Neutrophil (primary cell): ENCODE results near the gene RUNX2.
A peak's percentile ranks its signal among the peaks of the same experiment; 100 is the strongest.

ENCODE experiments used
- H3K27ac ChIP-seq: fragments of 200-600 bp; sonication (generic); 2 replicates; pipeline ENCODE4 v1.5.1; 2016; ENCODE audit warnings: mild to moderate bottlenecking, moderate library complexity
- H3K27me3 ChIP-seq: fragments of 200-600 bp; sonication (generic); 2 replicates; pipeline ENCODE4 v1.6.0; 2016; ENCODE audit warnings: mild to moderate bottlenecking
- H3K36me3 ChIP-seq: fragments of 200-600 bp; sonication (generic); 2 replicates; pipeline ENCODE4 v1.5.1; 2017
- H3K4me1 ChIP-seq, 2 experiments: fragments of 200-600 bp in 1 of 2; sonication (generic) in 1 of 2; 1 replicate in 1 of 2; 2 replicates in 1 of 2; pipeline versions ENCODE4 v1.5.1 to v1.6.1; 2013 to 2016; ENCODE audit warnings: low read depth in 1 of 2, low read length in 1 of 2, mild to moderate bottlenecking in 1 of 2, moderate library complexity in 1 of 2; ENCODE audit not compliant: control insufficient read depth in 1 of 2, insufficient read depth in 1 of 2
- H3K4me3 ChIP-seq, 2 experiments: fragments of 200-600 bp in 1 of 2; sonication (generic) in 1 of 2; 1 replicate in 1 of 2; 2 replicates in 1 of 2; pipeline ENCODE4 v1.5.1; 2013 to 2016; ENCODE audit warnings: low read depth in 1 of 2, low read length in 1 of 2, mild to moderate bottlenecking in 1 of 2, moderate library complexity in 1 of 2
- H3K9me3 ChIP-seq: fragments of 200-600 bp; sonication (generic); 2 replicates; pipeline ENCODE4 v1.5.1; 2016
- CTCF ChIP-seq: fragments of 200-600 bp; sonication (generic); IDR thresholded peaks from 2 replicates; pipeline ENCODE4 v1.5.1; 2016; ENCODE audit warnings: antibody characterized with exemption

The RUNX2 gene

DNA sequence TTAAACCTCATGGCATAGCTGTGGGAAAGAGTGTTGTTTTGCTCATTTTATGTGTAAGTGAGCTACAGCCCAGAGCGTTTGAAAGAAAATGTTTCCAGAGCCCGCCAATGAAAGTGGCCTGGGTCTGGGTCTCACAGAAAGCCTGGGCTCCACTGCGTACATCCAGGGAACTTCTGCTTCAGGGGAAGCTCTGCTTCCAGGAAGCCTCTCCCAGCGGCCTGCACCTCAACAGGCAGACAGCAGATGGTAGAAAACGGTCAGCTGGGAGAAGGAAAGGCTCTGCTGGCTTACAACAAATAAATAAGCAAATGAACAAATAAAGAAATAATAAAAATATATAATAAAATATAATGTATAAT lies 320.1 kb downstream of the RUNX2 start:
- Histone ChIP-seq H3K27ac (peak overlapping the region; percentile 53), H3K9me3 (no peaks in the 10 kb centered on the region), H3K4me3 (no peak overlapping the region), H3K36me3 (no peaks in the 10 kb centered on the region), H3K27me3 (no peaks in the 10 kb centered on the region), H3K4me1 (peaks cover 15 to 18% of the 10 kb centered on the region in 2 experiments)
- no peak for TF ChIP-seq CTCF

DNA sequence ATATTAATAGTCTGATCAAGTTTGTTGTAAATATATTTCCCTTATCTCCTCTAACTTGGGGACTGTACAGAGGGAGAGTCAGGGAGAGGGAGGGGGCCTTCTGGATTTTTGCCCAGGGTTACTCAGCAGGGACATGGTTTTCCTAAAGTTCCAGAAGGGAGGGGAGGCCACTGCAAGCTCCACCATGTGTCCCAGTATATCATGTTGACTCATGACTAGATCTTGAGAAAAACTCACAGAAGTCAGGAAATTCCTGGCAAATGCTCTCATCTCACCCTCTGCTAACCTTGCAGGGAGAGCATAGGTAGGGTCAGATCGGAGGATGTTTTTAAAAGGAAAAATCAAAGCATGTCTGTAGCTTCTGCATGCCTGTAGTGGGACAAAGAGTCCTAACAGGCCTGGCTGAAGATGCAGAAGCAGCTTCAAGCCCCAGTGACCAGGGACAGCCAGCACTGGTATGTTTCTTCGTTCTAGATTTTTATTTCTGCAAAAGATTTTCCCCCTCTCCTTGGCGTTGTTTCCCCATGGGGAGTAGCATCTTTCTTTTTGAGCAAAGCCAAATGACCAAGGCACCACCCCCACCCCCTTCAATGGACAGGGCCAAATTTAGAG lies 322.5 kb downstream of the RUNX2 start:
- TF ChIP-seq CTCF, result no peak
- Histone ChIP-seq H3K9me3 (no peaks in the 10 kb centered on the region), H3K27ac (no peak overlapping the region), H3K27me3 (no peaks in the 10 kb centered on the region), H3K4me3 (no peak overlapping the region), H3K4me1 (peaks cover 15 to 18% of the 10 kb centered on the region in 2 experiments), H3K36me3 (no peaks in the 10 kb centered on the region)

DNA sequence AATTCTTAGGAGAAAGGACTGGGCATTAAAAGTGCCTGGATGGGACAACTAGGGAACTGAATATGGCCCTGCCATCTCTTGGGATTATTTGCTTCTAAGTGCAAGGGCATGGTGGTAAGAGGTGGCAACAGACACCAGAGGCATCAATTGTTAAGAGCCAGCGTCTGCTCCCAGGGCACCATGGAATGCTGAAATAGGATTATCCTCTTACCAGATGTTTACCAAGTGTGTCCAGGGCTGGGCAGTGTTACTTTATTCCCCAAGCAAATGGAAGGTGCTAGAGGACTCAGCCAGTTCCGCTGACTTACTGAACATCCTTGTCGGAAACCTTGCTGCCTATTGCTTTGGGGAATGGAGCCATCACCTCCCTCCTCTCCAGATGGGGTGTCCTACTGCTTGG lies 323.2 kb downstream of the RUNX2 start:
- Histone ChIP-seq H3K9me3 (no peaks in the 10 kb centered on the region), H3K36me3 (no peaks in the 10 kb centered on the region), H3K4me1 (peaks cover 15 to 18% of the 10 kb centered on the region in 2 experiments), H3K27ac (no peak overlapping the region), H3K27me3 (no peaks in the 10 kb centered on the region), H3K4me3 (no peak overlapping the region)
- TF ChIP-seq CTCF, result no peak

DNA sequence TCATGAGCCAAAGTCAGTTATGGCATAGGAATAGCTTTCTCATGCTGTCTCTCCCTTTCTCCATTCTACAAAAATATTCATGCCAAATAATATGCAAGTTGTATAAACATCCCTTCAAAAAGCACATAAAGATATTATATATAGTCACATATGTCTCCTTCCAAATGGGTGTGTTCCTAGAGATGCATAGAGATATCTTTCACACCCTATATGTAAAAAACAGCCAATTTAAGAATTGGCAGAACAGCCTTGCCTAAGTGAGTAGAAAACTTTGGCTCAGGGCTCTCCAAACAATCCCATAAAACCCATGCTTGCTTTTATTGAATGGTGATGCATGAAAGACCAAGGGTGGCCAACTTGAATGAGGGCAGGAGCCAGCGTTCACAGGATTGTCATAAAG lies 324.3 kb downstream of the RUNX2 start:
- Histone ChIP-seq H3K27me3 (no peaks in the 10 kb centered on the region), H3K9me3 (no peaks in the 10 kb centered on the region), H3K36me3 (no peaks in the 10 kb centered on the region), H3K4me3 (no peak overlapping the region), H3K27ac (no peak overlapping the region), H3K4me1 (peaks cover 12 to 15% of the 10 kb centered on the region in 2 experiments)
- TF ChIP-seq CTCF, result no peak

DNA sequence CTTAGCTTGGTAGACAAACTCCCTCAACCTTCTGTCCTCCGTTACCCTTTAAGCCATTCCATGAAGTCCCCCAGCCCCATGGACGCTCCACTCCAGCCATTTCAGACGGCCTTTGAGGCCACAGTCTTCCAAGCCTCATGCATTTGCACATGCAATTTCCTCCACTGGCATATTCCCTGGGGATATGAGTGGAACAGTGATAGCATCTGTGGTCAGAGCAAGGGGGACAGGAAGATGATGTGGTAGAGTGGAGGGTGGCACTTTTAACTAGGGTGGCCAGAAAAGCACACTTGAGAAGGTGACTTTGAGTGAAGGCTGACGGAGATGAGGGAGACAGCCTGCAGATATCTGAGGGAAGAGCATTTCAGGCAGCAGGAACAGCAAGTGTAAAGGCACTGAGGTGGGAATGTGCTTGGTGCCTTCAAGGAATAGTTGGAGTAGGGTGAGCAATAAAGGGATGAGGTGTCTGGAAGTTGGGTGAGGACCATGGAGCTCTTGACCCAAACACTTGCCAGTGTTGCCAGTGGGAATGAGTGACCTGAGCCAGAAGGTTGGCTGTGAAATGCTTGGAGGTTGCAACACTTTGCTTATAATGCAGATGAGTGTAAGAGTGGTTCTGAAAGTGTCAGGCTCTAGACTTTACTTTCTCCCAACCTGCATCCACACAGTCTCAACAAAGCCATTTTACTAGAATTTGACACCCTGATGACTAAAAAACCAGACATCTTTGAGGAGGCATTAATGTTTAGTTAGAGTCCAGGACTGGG lies 325.2 kb downstream of the RUNX2 start:
- Histone ChIP-seq H3K4me1 (peaks cover 3 to 6% of the 10 kb centered on the region in 2 experiments), H3K9me3 (no peaks in the 10 kb centered on the region), H3K36me3 (no peaks in the 10 kb centered on the region), H3K27ac (no peak overlapping the region), H3K4me3 (no peak overlapping the region), H3K27me3 (no peaks in the 10 kb centered on the region)
- no peak for TF ChIP-seq CTCF
